HepG2 (cell line): ENCODE results near the gene HRH3. TPM values are rescaled to one million over a fixed set of nuclear protein-coding genes. Genes with fewer than 3 reads are reported as not detected.

Experiments
- ATAC-seq: fragments of 200-7000 bp; cut with Tn5 transposase; 3 replicates; pipeline ENCODE4 v1.9.1; 2020; ENCODE audit warnings: mild to moderate bottlenecking, moderate library complexity
- BruUV-seq: library from RNA; stranded (reverse); fragments of 400-500 nt; replicated peaks from 2 replicates; lab custom pipeline; 2021; lab: Mats Ljungman, UMichigan
- CTCF ChIA-PET: fragments of 300-600 bp; formaldehyde crosslinking; extraction: SDS; loops from one replicate; lab custom pipeline; 2021; ENCODE audit warnings: low total read pairs, inconsistent platforms, low intra/inter-chr PET ratio; lab: Yijun Ruan, JAX
- POLR2A ChIA-PET: fragments of 350-600 bp; sonication (Branson Sonifier 250); formaldehyde crosslinking; loops from one replicate; lab custom pipeline; 2020; ENCODE audit warnings: antibody characterized with exemption, inconsistent platforms; lab: Yijun Ruan, JAX
- DNase-seq: peaks from one replicate; pipeline ENCODE4 v3.0.0-alpha.2; 2015; ENCODE audit warnings: low spot score
- FAIRE-seq: peaks from 3 replicates; lab custom pipeline; 2011; peaks lifted over from hg19 to GRCh38; lab: Jason Lieb, UNC
- H2AFZ ChIP-seq: one replicate; pipeline ENCODE4 v1.6.1; 2011; ENCODE audit warnings: low read length, inconsistent platforms
- H3K27ac ChIP-seq: fragments of 300-600 bp; 3 replicates; pipeline ENCODE4 v1.8.0; 2011; ENCODE audit warnings: mixed run types, mild to moderate bottlenecking, mixed read lengths, low read length, inconsistent platforms; ENCODE audit not compliant: insufficient read depth; ENCODE audit errors: extremely low read length
- H3K27me3 ChIP-seq, 2 experiments: fragments of 200-600 bp in 1 of 2; 2 replicates in 1 of 2; 3 replicates in 1 of 2; pipeline versions ENCODE4 v1.6.0 to v1.8.0; 2011; ENCODE audit warnings: low read length in 2 of 2, mild to moderate bottlenecking in 2 of 2, moderate library complexity in 2 of 2, inconsistent platforms in 1 of 2; ENCODE audit not compliant: insufficient read depth in 2 of 2, control insufficient read depth in 1 of 2
- H3K36me3 ChIP-seq, 2 experiments: fragments of 200-600 bp in 1 of 2; replicated peaks in 1 of 2; 2 replicates in 1 of 2; 3 replicates in 1 of 2; pipeline versions ENCODE4 v1.5.1 to v1.8.0; 2011; ENCODE audit warnings: low read length in 2 of 2, inconsistent platforms in 1 of 2; ENCODE audit not compliant: insufficient read depth in 2 of 2, control insufficient read depth in 1 of 2
- H3K4me1 ChIP-seq: 2 replicates; pipeline ENCODE4 v1.5.1; 2012; ENCODE audit warnings: low read length, inconsistent platforms; ENCODE audit not compliant: insufficient read depth
- H3K4me2 ChIP-seq: 2 replicates; pipeline ENCODE4 v1.6.0; 2011; ENCODE audit warnings: low read depth, low read length, inconsistent platforms
- H3K4me3 ChIP-seq, 3 experiments: fragments of 200-600 bp in 1 of 3; sonication (generic), shearing (Covaris generic) in 1 of 3; replicated peaks in 1 of 3; 2 replicates each; pipeline ENCODE4 v1.5.1; 2011 to 2016; ENCODE audit warnings: low read length in 3 of 3, inconsistent platforms in 2 of 3, low read depth in 2 of 3, mild to moderate bottlenecking in 2 of 3, control low read depth in 1 of 3, mixed read lengths in 1 of 3; ENCODE audit not compliant: insufficient read depth in 1 of 3
- H3K79me2 ChIP-seq: one replicate; pipeline ENCODE4 v1.6.1; 2011; ENCODE audit warnings: low read length, inconsistent platforms; ENCODE audit not compliant: insufficient read depth
- H3K9ac ChIP-seq: 2 replicates; pipeline ENCODE4 v1.6.0; 2011; ENCODE audit warnings: mild to moderate bottlenecking, low read depth, low read length, inconsistent platforms; ENCODE audit not compliant: insufficient read depth
- H3K9me3 ChIP-seq: 2 replicates; pipeline ENCODE4 v1.5.1; 2012; ENCODE audit warnings: mild to moderate bottlenecking, low read length
- H4K20me1 ChIP-seq: 2 replicates; pipeline ENCODE4 v1.6.0; 2011; ENCODE audit warnings: inconsistent platforms, mild to moderate bottlenecking, low read length, moderate library complexity; ENCODE audit not compliant: insufficient read depth
- CHD4 ChIP-seq: fragments of 200-600 bp; sonication (generic); IDR thresholded peaks from 2 replicates; pipeline ENCODE4 v1.7.0; 2017; ENCODE audit warnings: mild to moderate bottlenecking, low read length, borderline replicate concordance
- E2F5 ChIP-seq: sonication (generic); formaldehyde crosslinking; conservative IDR thresholded peaks from 2 replicates; pipeline ENCODE4 v1.4.0; 2020; ENCODE audit warnings: missing genetic modification reagents
- GABPB1 ChIP-seq: IDR thresholded peaks from 2 replicates; pipeline ENCODE4 v1.6.1; 2016; ENCODE audit warnings: mild to moderate bottlenecking, missing genetic modification reagents, moderate library complexity, missing compliant biosample characterization
- ISL2 ChIP-seq: sonication (generic); formaldehyde crosslinking; IDR thresholded peaks from 2 replicates; pipeline ENCODE4 v1.5.0; 2020; ENCODE audit warnings: missing genetic modification reagents
- MYPOP ChIP-seq: sonication (generic); formaldehyde crosslinking; IDR thresholded peaks from 2 replicates; pipeline ENCODE4 v1.8.1; 2023; ENCODE audit warnings: mild to moderate bottlenecking, moderate library complexity, missing genetic modification reagents
- SNRNP70 ChIP-seq: fragments of 200-400 bp; formaldehyde crosslinking; IDR thresholded peaks from 2 replicates; pipeline ENCODE4 v1.6.1; 2017; ENCODE audit warnings: mild to moderate bottlenecking, low read depth, low read length, moderate library complexity
- SRY ChIP-seq: sonication (generic); formaldehyde crosslinking; IDR thresholded peaks from 2 replicates; pipeline ENCODE4 v1.8.0; 2022; ENCODE audit warnings: mild to moderate bottlenecking, missing genetic modification reagents
- THAP7 ChIP-seq: sonication (generic); formaldehyde crosslinking; IDR thresholded peaks from 2 replicates; pipeline ENCODE4 v1.8.1; 2023; ENCODE audit warnings: mild to moderate bottlenecking, missing genetic modification reagents
- THRA ChIP-seq: sonication (generic); formaldehyde crosslinking; IDR thresholded peaks from 2 replicates; pipeline ENCODE4 v1.4.0; 2020; ENCODE audit warnings: missing genetic modification reagents, borderline replicate concordance
- ZNF446 ChIP-seq: sonication (generic); formaldehyde crosslinking; IDR thresholded peaks from 2 replicates; pipeline ENCODE4 v1.5.0; 2020; ENCODE audit warnings: mild to moderate bottlenecking, missing genetic modification reagents
- ZNF567 ChIP-seq: sonication (generic); formaldehyde crosslinking; IDR thresholded peaks from 2 replicates; pipeline ENCODE4 v1.8.1; 2023; ENCODE audit warnings: mild to moderate bottlenecking, missing genetic modification reagents, borderline replicate concordance
- WGBS: methylation state at CpG from one replicate; pipeline ENCODE4 v1.1.6; 2017; ENCODE audit warnings: low lambda C conversion rate; 5-methylcytosine and 5-hydroxymethylcytosine counted together
- in situ Hi-C: cut with HindIII; loops from 2 replicates; pipeline ENCODE4 v1.10.0; 2017; ENCODE audit warnings: low pct_unique_long_range_greater_than_20kb; ENCODE audit not compliant: extremely low pct_ligation_motif_present
- intact Hi-C: fragments of 100-400 bp; cut with micrococcal nuclease; formaldehyde crosslinking; loops from one replicate; pipeline ENCODE4 v1.10.0; 2022; ENCODE audit not compliant: unreplicated experiment
- polyA plus RNA-seq, 8 experiments: library from polyadenylated mRNA; depleted of rRNA in 3 of 8; stranded (reverse) in 7 of 8; unstranded in 1 of 8; fragments of >200 nt; fragmentation: Illumina TruSeq in 4 of 8; extraction: Trizol in 4 of 8; gene quantifications; 2 replicates each; pipeline versions ENCODE4 v1.2.1 to v1.2.3, GENCODE V29; 2011 to 2016; ENCODE audit warnings: low read depth in 4 of 8, missing spikeins in 1 of 8, mixed read lengths in 1 of 8; ENCODE audit not compliant: insufficient read depth in 1 of 8
- total RNA-seq, 5 experiments: library from RNA; depleted of rRNA; stranded (reverse); fragments of >200 nt; fragmentation: Illumina TruSeq; extraction: Trizol; gene quantifications; 2 replicates each; pipeline ENCODE4 v1.2.3, GENCODE V29; 2016; ENCODE audit warnings: low read depth in 1 of 5

Gene HRH3
- total and polyA plus RNA-seq, 2 of the 13 experiments (the other 11 are each of a cell fraction or from before 2014, with no cell fraction given) = 0.18 TPM; not detected in 1

GRCh38 chr20:62220666-62221568 is 839 bp upstream of the HRH3 start (continued):
- no peak for TF ChIP-seq THAP7
- TF ChIP-seq, all 625 proteins: peak for 45

- POLR2A ChIA-PET = no interaction called here
- BruUV-seq = no TSS peak
- H2AFZ ChIP-seq = no peak overlapping the region
- DNase-seq (no peak), ATAC-seq (peak; percentile 1; the same call in 2 of the 3 replicates), FAIRE-seq (no peak)
- H3K27me3 ChIP-seq = peaks cover 67 to 92% of the 10 kb centered on the region in 2 experiments
- in situ Hi-C loops = no loop called here
- H4K20me1 ChIP-seq = peaks cover 35% of the 10 kb centered on the region; the same call in 1 of the 2 replicates
- CTCF ChIA-PET = no interaction called here
- H3K4me1 ChIP-seq = peaks cover 41% of the 10 kb centered on the region
- peak overlapping the region; percentile 60 for H3K4me2 ChIP-seq
- peak overlapping the region; percentile 11 to 62 (median 32); a peak in 3 of 6 replicates for H3K4me3 ChIP-seq
- no peaks in the 10 kb centered on the region for H3K9me3 ChIP-seq
- intact Hi-C loops = no loop called here
- H3K36me3 ChIP-seq = no peaks in the 10 kb centered on the region
- H3K9ac ChIP-seq = no peak overlapping the region
- no peak overlapping the region for H3K27ac ChIP-seq
- 9% methylated on average over 52 of the region's 84 CpGs for WGBS
- no peaks in the 10 kb centered on the region for H3K79me2 ChIP-seq
- peak; percentile 99 for TF ChIP-seq MYPOP
- peak; percentile 28; the same call in 1 of the 2 replicates for TF ChIP-seq GABPB1
- 0 out of 2 replicates have a peak, but pooled peaks have one; percentile 12 for TF ChIP-seq SRY (CRISPR knock-in tag)
- TF ChIP-seq THRA = no peak
- TF ChIP-seq ISL2 (CRISPR knock-in tag) = 0 out of 2 replicates have a peak, but pooled peaks have one; percentile 27
- TF ChIP-seq ZNF567 = 0 out of 2 replicates have a peak, but pooled peaks have one; percentile 60
- TF ChIP-seq ZNF446 (CRISPR knock-in tag) = no peak
- no peak for TF ChIP-seq SNRNP70
- TF ChIP-seq E2F5 (CRISPR knock-in tag) = no peak; the same call in 1 of the 2 replicates
- no peak for TF ChIP-seq CHD4
Measured at GRCh38 chr20:62219101-62219991, 732 bp downstream of the HRH3 start.
